Measurements from ENCODE around the gene RBM39.
A peak's percentile ranks its signal among the peaks of the same experiment; 100 is the strongest.
"Not testable (repeated sequence)": the region's sequence is repeated elsewhere in the genome, so short reads cannot be mapped to it uniquely, and the experiment has no call there.

RBM39 gene

DNA sequence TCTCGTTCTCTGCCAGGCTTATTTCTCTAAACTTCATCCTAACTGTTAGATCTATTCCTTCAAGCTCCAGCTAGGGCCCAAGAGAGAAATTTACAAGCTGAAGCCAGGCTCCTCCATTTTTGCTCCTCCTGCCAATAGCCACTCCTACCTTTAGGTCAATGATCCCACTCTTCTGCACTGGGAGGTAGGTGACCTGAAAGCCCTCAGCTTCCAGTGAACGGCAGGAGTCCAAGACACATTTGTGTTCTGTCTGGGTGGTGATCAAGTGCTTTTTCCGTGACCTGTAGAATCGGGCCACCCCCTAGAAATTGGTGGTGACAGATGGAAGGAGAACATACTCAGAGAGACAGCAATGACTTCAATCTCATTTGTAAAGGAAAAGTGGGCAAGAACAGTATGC, 51.8 kb downstream of the RBM39 start:
- DNase-seq (ENCODE audit: insufficient read length, low spot score) = no peak
- FAIRE-seq = no peak

DNA sequence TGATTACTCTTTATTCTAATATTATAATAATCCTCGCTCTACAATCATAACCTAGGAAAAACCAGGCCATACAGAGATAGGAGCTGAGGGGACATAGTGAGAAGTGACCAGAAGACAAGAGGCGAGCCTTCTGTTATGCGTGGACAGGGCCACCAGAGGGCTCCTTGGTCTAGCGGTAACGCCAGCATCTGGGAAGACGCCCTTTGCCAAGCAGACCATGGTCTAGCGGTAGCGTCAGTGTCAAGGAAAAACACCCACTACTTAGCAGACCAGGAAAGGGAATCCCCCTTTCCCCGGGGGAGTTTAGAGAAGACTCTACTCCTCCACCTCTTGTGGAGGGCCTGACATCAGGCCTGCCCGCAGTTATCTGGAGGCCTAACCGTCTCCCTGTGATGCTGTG, 55.2 kb downstream of the RBM39 start:
- DNase-seq (ENCODE audit: insufficient read length, low spot score); FAIRE-seq: not testable (repeated sequence)

DNA sequence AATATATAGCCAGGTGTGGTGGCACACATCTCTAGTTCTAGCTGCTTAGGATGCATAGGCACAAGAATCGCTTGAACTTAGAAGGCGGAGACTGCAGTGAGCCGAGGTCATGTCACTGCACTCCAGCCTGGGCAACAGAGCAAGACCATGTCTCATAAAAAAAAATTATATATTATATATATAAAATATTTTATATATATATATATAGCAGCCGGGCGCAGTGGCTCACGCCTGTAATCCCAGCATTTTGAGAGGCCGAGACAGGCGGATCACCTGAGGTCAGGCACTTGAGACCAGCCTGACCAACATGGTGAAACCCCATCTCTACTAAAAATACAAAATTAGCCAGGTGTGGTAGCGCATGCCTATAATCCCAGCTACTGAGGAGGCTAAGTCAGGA, 56.7 kb downstream of the RBM39 start:
- not testable (repeated sequence) for DNase-seq (ENCODE audit: insufficient read length, low spot score); FAIRE-seq

DNA sequence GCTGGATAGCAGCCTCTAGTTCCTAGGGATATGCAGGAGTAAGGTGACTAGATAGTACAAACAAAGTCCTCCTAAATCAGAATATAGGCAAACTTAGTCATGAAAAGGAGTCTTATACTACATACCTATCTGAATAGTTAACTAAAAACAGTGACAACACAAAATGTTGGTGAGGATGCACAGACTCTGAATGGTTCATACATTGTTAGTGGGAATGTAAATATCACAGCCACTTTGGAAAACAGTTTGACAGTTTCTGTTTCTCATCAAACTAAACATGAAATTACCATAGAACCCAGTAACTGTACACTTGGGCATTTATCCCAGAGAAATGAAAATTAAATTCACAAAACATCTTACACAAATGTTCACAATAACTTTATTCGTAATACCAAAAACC, 60.1 kb downstream of the RBM39 start:
- no peak for FAIRE-seq
- DNase-seq (ENCODE audit: insufficient read length, low spot score) = no peak

DNA sequence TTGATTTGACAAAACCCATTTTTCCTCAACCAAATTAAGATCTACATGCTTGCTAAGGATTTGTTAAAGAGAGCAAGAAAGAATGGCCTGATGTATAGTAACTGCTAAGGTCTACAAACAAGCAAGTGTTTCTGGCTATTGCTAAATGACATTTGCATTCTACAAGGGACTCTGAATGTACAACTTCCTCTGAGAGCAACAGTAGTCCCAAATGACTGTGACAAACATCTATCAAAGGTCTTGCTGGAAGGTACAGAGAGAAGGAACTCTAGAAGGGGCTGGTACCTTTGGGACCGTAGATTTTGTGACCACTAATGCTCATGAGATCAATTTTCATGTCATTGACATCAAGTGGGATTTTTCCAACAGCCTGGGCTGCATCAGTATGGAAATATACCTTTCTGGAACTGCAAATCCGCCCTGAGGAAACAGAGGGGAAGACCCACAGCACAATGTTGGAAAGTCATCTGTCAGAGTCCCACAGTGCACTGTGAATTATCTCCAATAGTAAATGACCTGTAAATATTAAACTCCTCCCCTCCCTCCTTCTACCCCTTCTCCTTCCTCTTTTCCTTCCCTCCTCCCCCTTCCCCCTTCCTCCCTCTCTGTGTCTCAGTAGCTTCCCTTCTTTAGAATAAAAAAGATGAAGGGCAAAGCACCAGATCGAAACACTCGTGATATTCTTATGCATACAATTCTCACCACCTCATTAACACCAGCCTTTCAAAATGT, 61.4 kb downstream of the RBM39 start:
- no peak for DNase-seq (ENCODE audit: insufficient read length, low spot score)
- FAIRE-seq = no peak

DNA sequence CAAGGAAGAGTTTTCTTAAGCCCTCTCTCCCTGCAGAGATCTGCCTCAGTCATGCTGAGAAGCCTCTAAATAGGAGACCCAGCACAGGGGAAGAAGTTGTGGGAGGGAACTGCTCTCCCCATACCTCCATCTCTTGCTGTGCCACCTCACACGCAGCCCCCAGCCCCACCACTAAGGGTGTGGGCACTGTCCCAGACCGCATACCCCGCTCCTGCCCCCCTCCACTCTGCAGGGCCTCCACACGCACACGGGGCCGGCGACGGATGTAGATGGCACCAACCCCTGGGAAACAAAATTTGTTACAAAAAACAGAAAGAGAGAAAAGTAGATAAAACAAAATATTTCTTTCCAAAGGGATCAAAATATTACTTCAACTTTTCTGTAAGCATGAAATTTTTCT, 67.1 kb downstream of the RBM39 start:
- DNase-seq (ENCODE audit: insufficient read length, low spot score) = no peak
- FAIRE-seq = no peak

DNA sequence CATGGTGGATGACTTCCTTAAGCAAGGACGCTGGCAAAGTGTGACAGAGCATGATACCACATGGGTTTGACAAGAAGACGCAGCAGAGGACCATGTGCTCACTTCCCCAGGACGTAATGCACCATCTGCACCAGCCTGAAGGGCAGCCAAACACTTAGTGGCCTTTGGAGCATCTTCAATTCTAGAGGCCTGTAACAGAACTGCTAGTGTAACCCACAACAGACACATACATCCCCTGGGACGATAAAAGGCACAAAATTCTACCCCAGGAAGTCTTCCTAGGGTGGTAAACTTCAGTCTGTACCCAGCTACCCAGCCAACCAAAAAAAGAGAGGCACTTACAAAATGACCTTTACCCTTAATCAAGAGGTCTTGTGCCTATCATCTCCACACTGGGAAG, 68.2 kb downstream of the RBM39 start:
- FAIRE-seq (no peak), DNase-seq (ENCODE audit: insufficient read length, low spot score) (no peak)

DNA sequence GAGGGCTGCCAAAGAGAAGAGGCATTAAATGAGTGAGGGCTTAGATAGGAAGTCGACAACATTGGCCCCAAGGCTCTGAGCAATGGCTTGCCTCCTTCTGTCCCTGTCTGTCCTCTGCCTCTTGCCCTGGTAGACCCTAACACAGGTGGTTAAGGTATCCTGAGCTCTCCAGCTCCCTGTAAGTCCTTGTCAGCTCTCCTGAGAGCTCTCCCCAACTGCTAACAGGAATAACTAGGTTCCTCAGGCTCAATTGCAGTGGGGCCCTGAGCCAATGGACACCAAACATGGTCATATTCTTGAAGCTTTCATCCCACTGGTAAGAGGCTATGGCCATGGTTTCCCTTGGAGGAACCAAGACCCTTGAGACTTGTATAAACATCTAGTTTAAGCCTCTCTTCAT, 72.4 kb downstream of the RBM39 start:
- FAIRE-seq (no peak), DNase-seq (ENCODE audit: insufficient read length, low spot score) (no peak)

DNA sequence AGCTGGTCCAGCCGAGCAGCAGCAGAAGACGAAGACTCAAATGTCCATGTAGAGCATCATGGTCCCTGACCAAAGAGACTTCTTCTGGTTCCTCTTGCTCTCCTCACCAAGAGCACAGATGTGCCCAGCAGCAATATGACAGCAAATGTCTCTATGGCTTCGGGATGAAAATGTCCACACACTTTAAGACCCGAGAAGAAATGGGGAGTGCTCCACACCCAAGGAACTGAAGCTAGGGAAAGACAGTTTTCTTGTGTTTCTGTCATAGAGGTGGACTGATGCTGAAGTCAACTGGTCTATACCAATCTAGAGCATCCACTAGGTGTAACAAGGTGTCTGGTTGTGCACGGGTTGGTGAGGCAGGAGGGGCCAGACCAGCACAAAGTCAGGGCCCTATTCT, 72.8 kb downstream of the RBM39 start:
- FAIRE-seq (no peak), DNase-seq (ENCODE audit: insufficient read length, low spot score) (no peak)

DNA sequence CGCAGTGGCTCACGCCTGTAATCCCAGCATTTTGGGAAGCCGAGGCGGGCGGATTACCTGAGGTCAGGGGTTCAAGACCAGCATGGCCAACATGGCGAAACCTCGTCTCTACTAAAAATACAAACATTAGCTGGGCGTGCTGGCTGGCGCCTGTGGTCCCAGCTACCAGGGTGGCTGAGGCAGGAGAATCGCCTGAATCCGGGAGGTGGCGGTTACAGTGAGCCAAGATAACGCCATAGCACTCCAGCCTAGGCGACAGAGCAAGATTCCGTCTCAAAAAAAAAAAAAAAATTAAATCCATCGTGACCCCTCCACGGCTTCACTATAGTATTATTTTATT, 76.1 kb downstream of the RBM39 start:
- FAIRE-seq (no peak), DNase-seq (ENCODE audit: insufficient read length, low spot score) (no peak)

DNA sequence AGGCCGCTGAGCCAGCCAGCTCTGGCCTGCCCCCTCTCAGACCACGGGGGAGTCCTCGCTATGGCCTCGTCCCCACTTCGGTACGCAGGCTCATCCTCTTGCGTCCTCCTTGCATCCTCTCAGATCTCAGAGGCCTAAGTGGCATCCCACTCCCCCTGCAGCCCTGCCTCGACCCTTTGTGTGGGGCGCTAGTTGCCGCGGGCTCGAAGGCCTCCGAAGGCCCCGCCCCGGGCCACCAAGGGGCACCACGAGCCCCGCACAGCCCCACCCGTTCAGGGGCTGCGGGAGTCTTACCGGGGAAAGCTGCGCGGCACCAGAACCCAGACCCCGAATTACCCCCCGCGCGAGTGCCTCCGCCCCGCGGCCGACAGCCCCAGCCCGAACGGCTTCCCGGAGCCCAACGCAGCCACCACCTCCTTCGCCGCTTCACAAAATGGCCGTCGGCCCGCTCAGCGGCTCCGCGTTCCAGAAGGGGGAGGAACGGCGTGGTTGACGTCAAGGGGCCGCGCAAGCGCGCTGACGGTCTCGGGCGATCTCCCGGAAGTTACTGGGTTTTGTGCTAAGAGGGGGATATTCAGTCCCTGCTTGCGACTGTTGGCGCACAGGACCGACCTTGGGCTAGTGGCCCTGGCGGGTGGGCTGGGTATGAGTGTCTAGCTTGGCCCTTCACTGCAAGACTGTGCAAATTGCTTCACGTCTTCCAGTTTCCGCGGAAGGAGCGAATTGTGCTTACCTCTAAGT, 77.4 kb downstream of the RBM39 start, which contains the start of the genes CPNE1 and RBM12:
Gene CPNE1 (minus strand): TSS at position 435 of the 741 bp plus-strand sequence. CDS start 31,977 bp downstream, outside the sequence.
Gene RBM12 (minus strand): TSS at position 435 of the 741 bp plus-strand sequence. CDS start 9,578 bp downstream, outside the sequence.
- peak; percentile 98 for FAIRE-seq
- DNase-seq (ENCODE audit: insufficient read length, low spot score) = peak; percentile 95

DNA sequence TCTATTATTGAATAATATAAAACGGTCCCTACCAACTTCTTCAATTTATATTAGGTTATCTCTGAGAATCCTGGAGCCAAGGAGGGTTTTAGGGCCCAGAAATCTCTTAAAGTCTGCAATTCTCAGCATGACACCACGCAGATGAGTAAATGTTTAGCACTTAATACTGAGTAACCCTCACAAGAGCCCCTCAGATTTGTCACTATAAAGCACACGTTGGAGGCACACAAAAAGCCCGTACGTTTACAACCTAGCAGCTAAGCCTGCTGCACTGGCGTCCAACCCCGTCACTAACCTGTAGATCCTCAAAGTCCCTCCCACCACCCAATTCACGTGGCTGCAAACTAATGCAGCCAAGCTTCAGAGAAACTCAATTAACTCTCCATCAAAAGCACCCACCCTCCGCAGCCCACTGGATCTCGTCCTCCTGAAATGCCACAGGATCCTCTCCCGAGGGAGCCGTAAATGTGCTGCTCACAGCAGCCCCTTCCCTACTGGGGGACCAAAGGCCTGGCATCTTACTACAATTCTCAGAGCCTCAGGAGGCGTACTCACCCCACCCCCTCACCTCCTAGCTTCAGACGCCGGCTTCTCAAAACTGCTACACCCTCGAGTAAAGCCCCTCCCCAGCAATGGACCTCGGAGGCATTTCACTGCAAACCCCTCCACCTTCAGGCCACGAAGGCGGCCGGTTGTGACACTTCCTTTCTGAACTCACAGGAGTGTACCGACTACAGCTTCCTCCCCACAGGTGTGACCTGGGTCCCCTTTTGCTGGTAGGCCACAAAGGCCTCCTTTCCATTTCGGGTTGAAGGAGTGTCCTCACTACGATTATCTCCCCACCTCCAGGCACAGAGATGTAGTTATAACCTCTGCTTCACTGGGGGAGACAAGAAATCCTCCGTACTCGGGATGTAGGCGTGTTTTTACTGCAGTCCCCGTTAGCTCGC, 78.3 kb downstream of the RBM39 start:
- DNase-seq (ENCODE audit: insufficient read length, low spot score) (peak; percentile 34), FAIRE-seq (peak; percentile 75)

DNA sequence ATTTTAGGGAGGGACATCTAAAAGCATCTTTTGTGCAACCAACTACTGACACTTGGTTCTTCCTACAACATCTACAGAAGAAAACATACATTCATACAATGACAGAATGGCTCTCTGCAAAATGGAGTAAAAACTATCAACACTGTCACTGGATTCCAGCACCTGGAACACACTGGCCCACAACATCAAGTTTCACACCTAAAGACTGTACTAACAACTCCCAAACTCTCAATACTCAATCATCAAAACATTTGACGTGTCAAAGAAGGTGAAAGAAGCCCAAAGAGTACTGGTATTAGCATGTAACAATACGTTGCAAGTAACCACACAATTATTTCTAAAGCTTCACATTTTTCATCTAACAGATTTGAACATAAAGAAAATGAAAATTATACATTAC, 79.5 kb downstream of the RBM39 start:
- FAIRE-seq = peak; percentile 18
- no peak for DNase-seq (ENCODE audit: insufficient read length, low spot score)

DNA sequence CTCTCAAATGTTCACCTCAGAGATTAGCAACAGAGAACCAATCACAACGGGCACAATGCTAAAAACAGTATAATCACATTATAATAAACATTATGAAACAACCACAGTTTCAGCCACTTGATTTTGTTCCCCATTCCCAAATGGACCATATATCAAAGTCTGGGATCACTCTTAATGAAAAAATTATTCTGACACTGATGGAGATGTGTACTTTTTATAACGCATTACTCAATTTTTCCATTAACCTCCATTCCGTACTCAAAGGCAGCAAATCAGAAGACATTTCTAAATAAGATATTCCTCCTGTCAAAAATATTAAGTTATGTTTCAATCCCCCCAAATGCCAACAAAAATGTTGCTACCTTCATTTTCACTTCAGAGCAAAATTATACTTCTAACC, 80.2 kb downstream of the RBM39 start:
- DNase-seq (ENCODE audit: insufficient read length, low spot score) = no peak
- FAIRE-seq = no peak

DNA sequence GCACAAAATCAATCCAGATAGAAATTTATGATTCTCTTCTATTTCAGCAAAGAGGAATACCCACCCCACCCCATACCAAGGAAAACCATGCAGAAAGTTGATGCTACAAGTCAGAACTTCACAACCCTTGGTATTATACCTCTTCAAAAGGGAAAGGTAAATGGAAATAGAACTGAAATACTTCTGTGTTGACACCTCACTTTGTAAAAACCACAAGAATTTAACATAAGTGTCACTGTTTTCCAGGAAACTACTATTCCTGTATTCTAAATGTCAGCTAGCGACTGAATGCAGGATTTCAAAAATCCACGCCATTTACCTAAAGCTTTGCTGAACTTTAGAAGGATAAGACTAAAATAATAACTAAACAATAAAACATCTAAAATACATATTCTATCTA, 81.0 kb downstream of the RBM39 start:
- FAIRE-seq (peak; percentile 39), DNase-seq (ENCODE audit: insufficient read length, low spot score) (no peak)

DNA sequence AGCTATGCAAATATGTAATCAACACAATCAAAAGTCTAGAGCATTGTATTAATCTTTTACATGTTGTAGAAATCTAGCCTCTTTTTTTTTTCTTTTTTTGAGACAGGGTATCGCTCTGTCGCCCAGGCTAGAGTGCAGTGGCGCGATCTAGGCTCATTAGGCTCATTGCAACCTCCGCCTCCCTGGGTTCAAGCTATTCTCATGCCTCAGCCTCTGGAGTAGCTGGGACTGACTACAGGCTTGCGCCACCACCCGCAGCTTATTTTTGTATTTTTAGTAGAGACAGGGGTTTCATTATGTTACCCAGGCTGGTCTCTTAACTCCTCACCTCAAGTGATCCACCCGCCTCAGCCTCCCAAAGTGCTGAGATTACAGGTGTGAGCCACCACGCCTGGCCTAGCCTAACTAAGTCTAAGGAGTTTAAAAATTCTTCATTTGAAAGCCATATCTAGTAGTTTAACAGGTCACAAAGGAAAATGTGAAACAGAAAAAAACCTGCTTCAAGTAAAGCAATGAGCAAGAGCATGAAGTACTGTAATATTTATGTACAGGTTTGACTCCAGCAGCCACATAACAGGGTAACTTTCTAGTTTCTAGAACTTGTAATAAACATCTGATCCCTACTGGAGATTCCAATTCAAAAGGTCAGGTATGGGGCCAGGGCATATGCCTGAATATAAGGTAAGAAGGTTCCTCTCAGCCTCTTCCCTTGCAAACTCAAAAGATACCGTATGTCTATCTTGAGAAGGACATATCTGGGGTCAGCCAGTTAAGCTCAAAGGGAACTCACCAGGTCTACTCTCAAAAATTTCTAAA, 81.7 kb downstream of the RBM39 start:
- DNase-seq (ENCODE audit: insufficient read length, low spot score) (no peak), FAIRE-seq (no peak)

DNA sequence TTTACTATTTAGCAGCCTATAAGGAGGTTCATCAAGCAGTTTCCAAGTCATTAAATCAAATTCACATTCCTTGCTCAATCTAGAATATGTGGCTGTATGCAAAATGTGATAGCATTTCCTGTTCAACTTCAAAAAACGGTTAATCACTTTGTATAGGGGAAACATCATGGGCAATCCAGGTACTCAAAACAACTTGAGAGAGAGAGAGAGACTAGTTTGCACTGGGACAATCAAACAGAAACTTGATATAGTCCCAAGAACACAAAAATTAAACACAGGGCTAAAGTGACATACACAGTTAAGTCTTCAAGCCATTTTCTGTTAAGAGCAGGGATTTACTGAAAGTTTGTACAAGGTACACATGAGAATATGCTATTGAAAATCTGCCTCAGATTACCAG, 84.8 kb downstream of the RBM39 start:
- DNase-seq (ENCODE audit: insufficient read length, low spot score) = no peak
- no peak for FAIRE-seq

DNA sequence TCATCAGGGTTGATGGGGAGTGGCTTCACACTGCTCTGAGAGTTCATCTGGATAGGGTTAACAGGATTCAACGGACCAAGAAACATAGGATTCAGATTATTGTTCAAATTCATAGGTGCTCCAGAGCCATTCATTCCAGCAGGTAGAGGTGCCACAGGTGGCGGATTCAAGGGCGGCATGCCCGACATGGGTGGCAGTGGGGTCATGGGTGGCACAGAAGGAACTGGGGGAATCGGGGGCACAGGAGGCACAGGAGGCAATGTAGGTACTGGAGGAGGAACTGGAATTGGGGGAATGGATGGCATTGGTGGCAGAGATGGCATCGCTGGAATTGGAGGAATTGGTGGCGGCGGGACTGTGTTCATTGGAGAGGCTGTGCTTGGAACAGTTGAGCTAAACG, 87.6 kb downstream of the RBM39 start:
- no peak for DNase-seq (ENCODE audit: insufficient read length, low spot score)
- no peak for FAIRE-seq

DNA sequence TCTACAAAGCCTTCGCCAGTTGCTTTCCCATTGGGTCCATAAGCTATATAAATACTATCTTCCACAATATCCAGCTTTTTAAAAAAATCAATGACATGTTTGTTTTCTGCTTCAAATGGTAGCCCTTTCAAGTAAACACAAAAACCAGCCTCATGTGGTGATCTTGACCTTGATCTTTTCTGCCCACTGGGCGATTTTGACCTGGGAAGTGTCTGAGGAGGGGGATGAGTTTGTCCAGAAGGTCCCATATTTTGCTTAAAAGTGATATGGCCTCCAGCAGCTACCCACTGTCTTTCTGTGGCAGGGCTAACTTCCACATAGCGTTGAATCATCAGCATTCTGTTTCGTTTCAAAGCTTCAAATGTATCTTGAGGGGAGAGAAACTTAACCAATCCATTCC, 88.2 kb downstream of the RBM39 start:
- no peak for DNase-seq (ENCODE audit: insufficient read length, low spot score)
- FAIRE-seq = no peak
